ENCODE data around the gene KRTCAP2. TPM values are rescaled to one million over a fixed set of nuclear protein-coding genes. Genes with fewer than 3 reads are reported as not detected.

KRTCAP2 gene
- total and polyA plus RNA-seq, 10 of the 15 experiments (the other 5 are each of a cell fraction or from before 2014, with no cell fraction given), result 61.3 to 238 (median 141) TPM

GRCh38 chr1:155167166-155168104 is 5.7 kb downstream of the KRTCAP2 start (continued):
- no peak for TF ChIP-seq RELB (IDR thresholded peaks at IDR 0.05; ENCODE audit: low read depth)
- no peak for TF ChIP-seq E2F4 (IDR thresholded peaks at IDR 0.05; ENCODE audit: low read depth, low read length)
- TF ChIP-seq PRDM15 (CRISPR knock-in tag; IDR thresholded peaks at IDR 0.05), result no peak
- TF ChIP-seq BHLHE40 (IDR thresholded peaks at IDR 0.05; ENCODE audit: borderline replicate concordance in 1 of 2, low read depth in 2 of 2, low read length in 1 of 2), result no peak
- TF ChIP-seq ZBED1 (IDR thresholded peaks at IDR 0.05; ENCODE audit: borderline replicate concordance), result no peak
- TF ChIP-seq POLR2AphosphoS2 (IDR thresholded peaks at IDR 0.05; ENCODE audit: low read depth, low read length), result no peak
- TF ChIP-seq KDM1A (IDR thresholded peaks at IDR 0.05; ENCODE audit: borderline replicate concordance), result no peak
- no peak for TF ChIP-seq FOXK2 (IDR thresholded peaks at IDR 0.05)
- TF ChIP-seq RELA (IDR thresholded peaks at IDR 0.05; ENCODE audit: borderline replicate concordance, partially characterized antibody), result no peak
- no peak for TF ChIP-seq PKNOX1 (IDR thresholded peaks at IDR 0.05)
- no peak for TF ChIP-seq ZNF274 (IDR thresholded peaks at IDR 0.05; ENCODE audit: insufficient read depth, insufficient read length)
- peak; percentile 88 to 98 (median 94) for TF ChIP-seq CTCF (IDR thresholded peaks at IDR 0.05 in 2 of 3, conservative IDR thresholded peaks at IDR 0.05 in 1 of 3; ENCODE audit: control insufficient read depth in 2 of 3, extremely low read depth in 1 of 3, insufficient read depth in 1 of 3, low read depth in 3 of 3, low read length in 3 of 3)
- no peak for TF ChIP-seq SREBF2 (IDR thresholded peaks at IDR 0.05; ENCODE audit: low read length)
- no peak for TF ChIP-seq ZBTB4 (CRISPR knock-in tag; IDR thresholded peaks at IDR 0.05)
- TF ChIP-seq SP1 (IDR thresholded peaks at IDR 0.05; ENCODE audit: low read depth, low read length), result no peak

Measured in GM12878 (cell line).